Measurements from ENCODE around the gene LNX2.

The LNX2 gene

DNA sequence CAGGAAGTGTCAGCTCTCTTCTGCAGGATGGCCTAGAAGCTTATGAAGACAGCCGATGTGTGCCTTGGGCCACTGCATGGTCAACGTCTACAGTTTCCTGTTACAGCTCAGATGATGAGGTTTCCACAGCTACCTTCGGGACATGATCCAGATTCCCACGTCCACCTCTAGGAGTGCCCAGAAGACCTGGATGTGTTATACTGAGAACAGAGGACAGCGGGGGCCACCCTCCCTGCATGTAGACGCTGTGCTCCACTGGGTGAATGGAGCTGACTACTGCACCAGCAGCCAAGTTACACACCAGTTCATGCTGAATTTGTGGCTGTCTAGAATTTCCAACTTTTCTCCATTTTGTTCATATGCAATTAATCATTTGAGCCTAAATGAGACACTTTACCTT is 91.4 kb downstream of the LNX2 start:
- H3K4me1 ChIP-seq (ENCODE audit: control insufficient read depth, insufficient read depth, low read length), result no peaks in the 10 kb centered on the region
- no peaks in the 10 kb centered on the region for H3K36me3 ChIP-seq (ENCODE audit: control insufficient read depth, insufficient read depth, low read length)
- H3K4me3 ChIP-seq (ENCODE audit: low read depth, low read length), result no peak overlapping the region
- H3K27ac ChIP-seq (ENCODE audit: low read depth, low read length), result no peak overlapping the region
- no peak overlapping the region for H3K9ac ChIP-seq (ENCODE audit: low read depth, low read length)
- H3K9me3 ChIP-seq (ENCODE audit: control insufficient read depth, insufficient read depth, low read length), result no peaks in the 10 kb centered on the region
- H3K27me3 ChIP-seq (ENCODE audit: control insufficient read depth, insufficient read depth, low read length), result no peaks in the 10 kb centered on the region

DNA sequence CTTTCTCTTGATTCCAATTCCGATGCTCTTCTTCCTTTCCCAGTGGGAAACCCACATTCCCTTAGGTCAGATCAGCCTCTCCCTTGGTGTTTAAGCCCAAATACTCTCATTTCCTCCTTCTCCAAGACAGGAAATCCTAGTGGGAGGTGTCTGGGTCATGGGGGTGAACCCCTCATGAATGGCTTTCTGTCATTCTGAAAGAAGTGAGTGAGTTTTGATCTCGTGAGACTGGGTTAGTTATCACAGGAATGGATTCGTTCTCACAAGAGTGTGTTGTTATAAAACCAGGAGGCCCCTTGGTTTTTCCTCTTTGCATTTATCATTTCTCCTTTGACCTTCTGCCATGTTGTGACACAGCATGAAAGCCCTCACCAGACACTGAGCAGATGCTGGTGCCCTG is 93.8 kb downstream of the LNX2 start:
- no peaks in the 10 kb centered on the region for H3K27me3 ChIP-seq (ENCODE audit: control insufficient read depth, insufficient read depth, low read length)
- H3K9me3 ChIP-seq (ENCODE audit: control insufficient read depth, insufficient read depth, low read length), result no peaks in the 10 kb centered on the region
- no peak overlapping the region for H3K9ac ChIP-seq (ENCODE audit: low read depth, low read length)
- no peak overlapping the region for H3K4me3 ChIP-seq (ENCODE audit: low read depth, low read length)
- H3K4me1 ChIP-seq (ENCODE audit: control insufficient read depth, insufficient read depth, low read length), result no peaks in the 10 kb centered on the region
- H3K27ac ChIP-seq (ENCODE audit: low read depth, low read length), result no peak overlapping the region
- H3K36me3 ChIP-seq (ENCODE audit: control insufficient read depth, insufficient read depth, low read length), result no peaks in the 10 kb centered on the region

DNA sequence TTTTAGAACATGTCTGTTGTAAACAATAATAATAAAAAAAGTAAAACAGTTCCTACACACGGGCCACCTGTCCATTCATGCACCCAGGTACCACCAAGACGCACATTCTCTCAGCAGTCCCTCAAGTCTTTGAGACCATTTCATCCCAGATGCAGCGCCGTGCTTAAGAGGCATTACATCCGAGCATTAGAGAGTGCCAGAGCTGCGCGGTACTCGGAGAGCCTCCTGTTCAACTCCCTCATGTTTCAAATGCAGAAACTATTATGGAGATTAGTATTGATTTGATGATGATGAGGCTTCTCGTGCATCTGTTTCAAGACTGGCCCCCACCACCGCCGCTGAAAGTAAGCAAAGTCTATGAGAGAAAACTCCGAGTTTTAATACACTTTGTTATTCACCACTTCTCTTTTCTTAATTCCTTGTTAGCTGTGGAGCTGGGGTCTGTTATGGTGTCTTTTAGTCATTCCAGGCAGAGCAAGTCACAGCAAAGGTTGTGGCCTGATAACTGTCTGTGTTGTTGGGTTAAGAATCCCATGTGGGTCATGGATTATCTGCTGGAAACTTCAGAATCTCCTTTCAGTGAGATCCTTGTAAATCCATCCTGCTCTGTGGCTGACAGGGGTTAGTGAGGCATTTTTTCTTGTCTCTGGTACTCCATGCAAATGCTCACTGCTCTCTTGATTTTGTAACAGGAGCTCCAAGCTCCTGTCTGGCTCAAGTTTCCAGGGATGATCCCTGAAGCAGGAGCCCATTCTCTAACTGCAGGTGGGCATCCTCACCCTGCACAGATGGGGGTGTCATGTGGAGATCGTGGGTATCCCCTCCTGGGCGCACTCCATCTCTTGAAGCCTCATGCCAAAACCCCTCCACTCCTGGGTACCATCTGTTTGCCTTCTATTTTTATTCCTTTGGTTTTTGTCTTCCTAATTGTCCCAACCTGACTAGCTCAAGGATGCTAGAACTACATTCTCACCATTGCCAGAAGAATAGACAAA is 95.1 kb downstream of the LNX2 start:
- Histone ChIP-seq H3K9ac (ENCODE audit: low read depth, low read length) (no peak overlapping the region), H3K4me3 (ENCODE audit: low read depth, low read length) (no peak overlapping the region), H3K4me1 (ENCODE audit: control insufficient read depth, insufficient read depth, low read length) (no peaks in the 10 kb centered on the region), H3K27ac (ENCODE audit: low read depth, low read length) (no peak overlapping the region), H3K9me3 (ENCODE audit: control insufficient read depth, insufficient read depth, low read length) (no peaks in the 10 kb centered on the region), H3K36me3 (ENCODE audit: control insufficient read depth, insufficient read depth, low read length) (no peaks in the 10 kb centered on the region), H3K27me3 (ENCODE audit: control insufficient read depth, insufficient read depth, low read length) (no peaks in the 10 kb centered on the region)

GRCh38 chr13:27523346-27524073 is 96.8 kb downstream of the LNX2 start:
- Histone ChIP-seq H3K9ac (ENCODE audit: low read depth, low read length) (no peak overlapping the region), H3K27ac (ENCODE audit: low read depth, low read length) (no peak overlapping the region), H3K36me3 (ENCODE audit: control insufficient read depth, insufficient read depth, low read length) (no peaks in the 10 kb centered on the region), H3K4me3 (ENCODE audit: low read depth, low read length) (no peak overlapping the region), H3K4me1 (ENCODE audit: control insufficient read depth, insufficient read depth, low read length) (no peaks in the 10 kb centered on the region), H3K27me3 (ENCODE audit: control insufficient read depth, insufficient read depth, low read length) (no peaks in the 10 kb centered on the region), H3K9me3 (ENCODE audit: control insufficient read depth, insufficient read depth, low read length) (no peaks in the 10 kb centered on the region)

DNA sequence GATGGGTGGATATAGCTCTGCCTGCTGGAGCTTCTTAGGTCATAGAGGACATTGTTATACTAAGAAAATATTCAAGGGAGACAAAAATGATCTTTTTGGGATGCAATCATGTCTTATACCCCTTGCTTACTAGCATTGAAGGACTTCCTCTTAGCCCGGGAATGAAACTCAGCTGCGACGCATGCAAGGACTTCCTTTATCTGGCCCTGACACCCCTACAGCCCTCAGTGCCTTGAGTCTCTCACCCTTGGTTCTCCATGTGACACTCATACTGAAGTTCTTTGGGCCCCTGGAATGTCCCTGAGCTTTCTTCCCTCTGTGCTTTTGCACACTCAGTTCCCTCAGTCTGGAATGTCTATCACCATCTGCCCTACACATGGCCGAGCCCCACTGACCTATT is 97.5 kb downstream of the LNX2 start:
- no peaks in the 10 kb centered on the region for H3K27me3 ChIP-seq (ENCODE audit: control insufficient read depth, insufficient read depth, low read length)
- no peaks in the 10 kb centered on the region for H3K4me1 ChIP-seq (ENCODE audit: control insufficient read depth, insufficient read depth, low read length)
- H3K27ac ChIP-seq (ENCODE audit: low read depth, low read length), result no peak overlapping the region
- no peaks in the 10 kb centered on the region for H3K36me3 ChIP-seq (ENCODE audit: control insufficient read depth, insufficient read depth, low read length)
- H3K9me3 ChIP-seq (ENCODE audit: control insufficient read depth, insufficient read depth, low read length), result no peaks in the 10 kb centered on the region
- no peak overlapping the region for H3K9ac ChIP-seq (ENCODE audit: low read depth, low read length)
- no peak overlapping the region for H3K4me3 ChIP-seq (ENCODE audit: low read depth, low read length)

- Histone ChIP-seq H3K4me1 (ENCODE audit: control insufficient read depth, insufficient read depth, low read length) (no peaks in the 10 kb centered on the region), H3K36me3 (ENCODE audit: control insufficient read depth, insufficient read depth, low read length) (no peaks in the 10 kb centered on the region), H3K27ac (ENCODE audit: low read depth, low read length) (no peak overlapping the region), H3K9ac (ENCODE audit: low read depth, low read length) (no peak overlapping the region), H3K27me3 (ENCODE audit: control insufficient read depth, insufficient read depth, low read length) (no peaks in the 10 kb centered on the region), H3K9me3 (ENCODE audit: control insufficient read depth, insufficient read depth, low read length) (no peaks in the 10 kb centered on the region), H3K4me3 (ENCODE audit: low read depth, low read length) (no peak overlapping the region)
Measured at GRCh38 chr13:27516103-27516502, 104.2 kb downstream of the LNX2 start.

DNA sequence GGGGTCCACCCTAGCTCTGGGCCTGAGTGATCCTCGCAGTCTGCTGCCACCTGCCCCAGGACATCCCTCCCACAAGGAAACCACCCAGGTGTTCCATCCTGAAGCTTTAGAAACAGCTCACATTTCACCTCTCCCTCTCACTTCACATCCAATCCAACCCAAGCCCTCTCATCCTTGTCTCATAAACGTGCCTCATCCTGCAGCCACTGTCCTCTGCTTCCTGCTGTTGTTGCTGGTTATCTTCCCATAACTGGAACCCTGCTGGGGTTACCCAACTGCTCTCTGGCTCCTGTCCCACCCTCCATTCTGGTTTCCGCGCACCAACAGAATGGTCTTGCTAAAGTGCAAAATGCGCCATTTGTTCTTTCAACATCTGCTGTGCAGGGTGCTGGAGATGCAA is 110.2 kb downstream of the LNX2 start:
- Histone ChIP-seq H3K27ac (ENCODE audit: low read depth, low read length) (no peak overlapping the region), H3K4me3 (ENCODE audit: low read depth, low read length) (no peak overlapping the region), H3K9ac (ENCODE audit: low read depth, low read length) (no peak overlapping the region), H3K9me3 (ENCODE audit: control insufficient read depth, insufficient read depth, low read length) (no peaks in the 10 kb centered on the region), H3K4me1 (ENCODE audit: control insufficient read depth, insufficient read depth, low read length) (no peaks in the 10 kb centered on the region), H3K27me3 (ENCODE audit: control insufficient read depth, insufficient read depth, low read length) (no peaks in the 10 kb centered on the region), H3K36me3 (ENCODE audit: control insufficient read depth, insufficient read depth, low read length) (no peaks in the 10 kb centered on the region)

DNA sequence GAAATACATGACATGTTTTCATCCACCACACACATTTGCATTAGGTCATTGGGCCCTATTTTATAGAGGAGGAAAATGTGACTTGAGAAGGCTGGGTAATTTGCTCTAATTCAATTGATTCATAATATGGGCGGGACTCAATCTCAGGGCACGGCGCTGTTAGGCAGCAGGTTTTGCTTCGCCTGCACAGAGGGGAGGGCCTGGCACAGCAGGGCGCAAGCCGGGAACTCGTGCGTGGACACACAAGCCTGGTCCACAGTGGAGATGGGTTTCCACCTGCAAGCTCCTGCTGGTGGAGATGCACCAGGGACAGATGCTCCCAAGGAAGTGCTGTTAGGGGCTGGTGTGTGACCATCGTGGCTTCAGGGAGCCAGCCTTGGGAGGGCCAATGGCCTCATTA is 111.5 kb downstream of the LNX2 start:
- Histone ChIP-seq H3K9me3 (ENCODE audit: control insufficient read depth, insufficient read depth, low read length) (no peaks in the 10 kb centered on the region), H3K27me3 (ENCODE audit: control insufficient read depth, insufficient read depth, low read length) (no peaks in the 10 kb centered on the region), H3K9ac (ENCODE audit: low read depth, low read length) (no peak overlapping the region), H3K4me1 (ENCODE audit: control insufficient read depth, insufficient read depth, low read length) (no peaks in the 10 kb centered on the region), H3K4me3 (ENCODE audit: low read depth, low read length) (no peak overlapping the region), H3K36me3 (ENCODE audit: control insufficient read depth, insufficient read depth, low read length) (no peaks in the 10 kb centered on the region), H3K27ac (ENCODE audit: low read depth, low read length) (no peak overlapping the region)

GRCh38 chr13:27505792-27506191 is 114.5 kb downstream of the LNX2 start:
- no peak overlapping the region for H3K27ac ChIP-seq (ENCODE audit: low read depth, low read length)
- H3K4me1 ChIP-seq (ENCODE audit: control insufficient read depth, insufficient read depth, low read length), result no peaks in the 10 kb centered on the region
- H3K27me3 ChIP-seq (ENCODE audit: control insufficient read depth, insufficient read depth, low read length), result no peaks in the 10 kb centered on the region
- no peaks in the 10 kb centered on the region for H3K9me3 ChIP-seq (ENCODE audit: control insufficient read depth, insufficient read depth, low read length)
- H3K4me3 ChIP-seq (ENCODE audit: low read depth, low read length), result no peak overlapping the region
- no peak overlapping the region for H3K9ac ChIP-seq (ENCODE audit: low read depth, low read length)
- no peaks in the 10 kb centered on the region for H3K36me3 ChIP-seq (ENCODE audit: control insufficient read depth, insufficient read depth, low read length)

- Histone ChIP-seq H3K4me3 (ENCODE audit: low read depth, low read length) (no peak overlapping the region), H3K4me1 (ENCODE audit: control insufficient read depth, insufficient read depth, low read length) (no peaks in the 10 kb centered on the region), H3K27me3 (ENCODE audit: control insufficient read depth, insufficient read depth, low read length) (no peaks in the 10 kb centered on the region), H3K36me3 (ENCODE audit: control insufficient read depth, insufficient read depth, low read length) (no peaks in the 10 kb centered on the region), H3K27ac (ENCODE audit: low read depth, low read length) (no peak overlapping the region), H3K9me3 (ENCODE audit: control insufficient read depth, insufficient read depth, low read length) (no peaks in the 10 kb centered on the region), H3K9ac (ENCODE audit: low read depth, low read length) (no peak overlapping the region)
Measured at GRCh38 chr13:27504868-27505194, 115.5 kb downstream of the LNX2 start.

GRCh38 chr13:27504128-27504867 is 116.0 kb downstream of the LNX2 start:
- no peak overlapping the region for H3K9ac ChIP-seq (ENCODE audit: low read depth, low read length)
- no peaks in the 10 kb centered on the region for H3K36me3 ChIP-seq (ENCODE audit: control insufficient read depth, insufficient read depth, low read length)
- no peaks in the 10 kb centered on the region for H3K27me3 ChIP-seq (ENCODE audit: control insufficient read depth, insufficient read depth, low read length)
- H3K4me1 ChIP-seq (ENCODE audit: control insufficient read depth, insufficient read depth, low read length), result no peaks in the 10 kb centered on the region
- no peak overlapping the region for H3K27ac ChIP-seq (ENCODE audit: low read depth, low read length)
- H3K4me3 ChIP-seq (ENCODE audit: low read depth, low read length), result no peak overlapping the region
- H3K9me3 ChIP-seq (ENCODE audit: control insufficient read depth, insufficient read depth, low read length), result no peaks in the 10 kb centered on the region

Data from HUES48 (cell line).